HepG2 (cell line): ENCODE measurements around the gene HOXD1. TPM values are rescaled to one million over a fixed set of nuclear protein-coding genes. Genes with fewer than 3 reads are reported as not detected.

ENCODE experiments used
- ATF1 ChIP-seq: IDR thresholded peaks from 2 replicates; pipeline ENCODE4 v1.6.1; 2016; ENCODE audit warnings: mild to moderate bottlenecking, control low read depth
- ATF7 ChIP-seq, 2 experiments: fragments of 450-650 bp in 1 of 2; sonication (generic) in 1 of 2; formaldehyde crosslinking in 1 of 2; IDR thresholded peaks; 2 replicates each; pipeline versions ENCODE4 v1.4.0 to v1.6.1; 2016 to 2020; ENCODE audit warnings: antibody characterized with exemption in 1 of 2, mild to moderate bottlenecking in 1 of 2, missing genetic modification reagents in 1 of 2
- BCL3 ChIP-seq: sonication (generic); formaldehyde crosslinking; IDR thresholded peaks from 2 replicates; pipeline ENCODE4 v1.5.1; 2020; ENCODE audit warnings: mild to moderate bottlenecking, missing genetic modification reagents, moderate library complexity
- HNRNPUL1 ChIP-seq: fragments of 200-400 bp; formaldehyde crosslinking; IDR thresholded peaks from 2 replicates; pipeline ENCODE4 v1.6.1; 2017; ENCODE audit warnings: low read depth, mild to moderate bottlenecking, low read length, moderate library complexity
- MEIS2 ChIP-seq: sonication (generic); formaldehyde crosslinking; IDR thresholded peaks from 2 replicates; pipeline ENCODE4 v1.9.0; 2021; ENCODE audit warnings: mild to moderate bottlenecking, missing genetic modification reagents
- RARA ChIP-seq: IDR thresholded peaks from 2 replicates; pipeline ENCODE4 v1.6.1; 2016; ENCODE audit warnings: missing genetic modification reagents, missing compliant biosample characterization
- RBM22 ChIP-seq: fragments of 200-400 bp; formaldehyde crosslinking; optimal IDR thresholded peaks from 2 replicates; pipeline ENCODE3; 2017; ENCODE audit warnings: mild to moderate bottlenecking, low read length, moderate library complexity
- ZBTB4 ChIP-seq: sonication (generic); formaldehyde crosslinking; IDR thresholded peaks from 2 replicates; pipeline ENCODE4 v1.4.0; 2020; ENCODE audit warnings: missing genetic modification reagents, mild to moderate bottlenecking, borderline replicate concordance
- ZBTB8A ChIP-seq: sonication (generic); formaldehyde crosslinking; IDR thresholded peaks from 2 replicates; pipeline ENCODE4 v1.4.0; 2020; ENCODE audit warnings: mild to moderate bottlenecking, low read depth, missing genetic modification reagents, borderline replicate concordance
- ZNF136 ChIP-seq: sonication (generic); formaldehyde crosslinking; IDR thresholded peaks from 2 replicates; pipeline ENCODE4 v1.8.1; 2022; ENCODE audit warnings: low read depth, mild to moderate bottlenecking, moderate library complexity, missing genetic modification reagents
- ZNF761 ChIP-seq: sonication (generic); formaldehyde crosslinking; conservative IDR thresholded peaks from 2 replicates; pipeline ENCODE4 v1.4.0; 2020; ENCODE audit warnings: mild to moderate bottlenecking, missing genetic modification reagents
- polyA plus RNA-seq, 8 experiments: library from polyadenylated mRNA; depleted of rRNA in 3 of 8; stranded (reverse) in 7 of 8; unstranded in 1 of 8; fragments of >200 nt; fragmentation: Illumina TruSeq in 4 of 8; extraction: Trizol in 4 of 8; gene quantifications; 2 replicates each; pipeline versions ENCODE4 v1.2.1 to v1.2.3, GENCODE V29; 2011 to 2016; ENCODE audit warnings: low read depth in 4 of 8, missing spikeins in 1 of 8, mixed read lengths in 1 of 8; ENCODE audit not compliant: insufficient read depth in 1 of 8
- total RNA-seq, 5 experiments: library from RNA; depleted of rRNA; stranded (reverse); fragments of >200 nt; fragmentation: Illumina TruSeq; extraction: Trizol; gene quantifications; 2 replicates each; pipeline ENCODE4 v1.2.3, GENCODE V29; 2016; ENCODE audit warnings: low read depth in 1 of 5
- TF ChIP-seq, protein P1 (sequence below): sonication (generic); formaldehyde crosslinking; IDR thresholded peaks from 2 replicates; pipeline ENCODE4 v1.4.0; 2020; ENCODE audit warnings: missing genetic modification reagents
- TF ChIP-seq, protein P2 (sequence below): sonication (generic); formaldehyde crosslinking; IDR thresholded peaks from 2 replicates; pipeline ENCODE4 v1.5.0; 2020; ENCODE audit warnings: mild to moderate bottlenecking, missing genetic modification reagents
- TF ChIP-seq, protein P3 (sequence below): sonication (generic); formaldehyde crosslinking; IDR thresholded peaks from 2 replicates; pipeline ENCODE4 v1.4.0; 2020; ENCODE audit warnings: missing genetic modification reagents

Gene HOXD1
- total and polyA plus RNA-seq, 2 of the 13 experiments (the other 11 are each of a cell fraction or from before 2014, with no cell fraction given): 10.0 to 22.3 TPM

DNA sequence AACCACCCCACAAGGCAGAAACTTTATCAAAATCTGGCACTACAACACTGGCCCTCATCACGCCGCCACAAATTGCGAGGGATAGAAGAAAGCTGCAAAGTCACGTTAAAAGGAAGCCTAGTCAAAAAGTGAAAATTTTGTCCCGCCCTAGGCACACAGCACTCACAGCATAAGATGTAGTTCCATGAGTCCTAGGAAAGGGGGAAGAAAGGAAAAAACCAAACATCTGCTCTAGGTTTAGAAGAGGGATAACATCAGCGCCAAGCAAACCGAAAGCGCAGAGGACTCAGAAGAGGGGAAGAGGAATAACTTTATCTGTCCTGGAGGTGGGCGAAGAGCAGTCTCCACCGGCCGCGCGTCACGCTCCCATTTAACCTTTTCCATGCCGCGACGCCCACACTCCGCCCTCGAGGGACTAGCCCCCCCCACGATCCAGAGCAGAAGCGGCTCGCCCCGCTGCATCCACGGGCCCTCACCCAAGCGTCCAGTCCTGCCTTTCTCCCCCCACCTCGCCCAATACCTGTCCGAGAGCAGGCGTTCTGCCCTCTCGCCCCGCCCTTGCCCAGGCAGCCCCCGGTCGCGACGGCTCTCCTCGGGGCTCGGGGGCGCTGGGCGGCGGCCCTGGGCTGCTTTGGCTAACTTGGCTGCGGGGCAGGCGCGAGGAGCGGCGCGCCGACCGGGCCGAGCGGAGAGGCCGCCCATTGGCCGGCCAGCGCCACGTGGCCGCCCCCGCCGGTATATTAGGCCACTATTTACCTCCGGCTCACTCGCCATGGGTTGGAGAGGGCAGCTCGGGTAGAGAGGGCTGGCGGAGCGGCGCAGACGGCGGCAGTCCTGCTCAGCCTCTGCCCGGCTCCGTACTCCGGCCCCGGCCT, at the start of gene HOXD1 (continued):
- TF ChIP-seq, protein P1, sequence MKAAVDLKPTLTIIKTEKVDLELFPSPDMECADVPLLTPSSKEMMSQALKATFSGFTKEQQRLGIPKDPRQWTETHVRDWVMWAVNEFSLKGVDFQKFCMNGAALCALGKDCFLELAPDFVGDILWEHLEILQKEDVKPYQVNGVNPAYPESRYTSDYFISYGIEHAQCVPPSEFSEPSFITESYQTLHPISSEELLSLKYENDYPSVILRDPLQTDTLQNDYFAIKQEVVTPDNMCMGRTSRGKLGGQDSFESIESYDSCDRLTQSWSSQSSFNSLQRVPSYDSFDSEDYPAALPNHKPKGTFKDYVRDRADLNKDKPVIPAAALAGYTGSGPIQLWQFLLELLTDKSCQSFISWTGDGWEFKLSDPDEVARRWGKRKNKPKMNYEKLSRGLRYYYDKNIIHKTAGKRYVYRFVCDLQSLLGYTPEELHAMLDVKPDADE (CRISPR knock-in tag): 0 out of 2 replicates have a peak, but pooled peaks have one; percentile 41
- TF ChIP-seq ZBTB8A (CRISPR knock-in tag): no peak
- no peak; the same call in 1 of the 2 replicates for TF ChIP-seq ZBTB4
- TF ChIP-seq RARA (CRISPR knock-in tag): peak; percentile 35; the same call in 1 of the 2 replicates
- TF ChIP-seq ZNF761: 0 out of 2 replicates have a peak, but pooled peaks have one; percentile 54
- no peak for TF ChIP-seq ATF7 (IDR thresholded peaks at IDR 0.05)
- 0 out of 2 replicates have a peak, but pooled peaks have one; percentile 3 for TF ChIP-seq ATF7 (CRISPR knock-in tag; IDR thresholded peaks at IDR 0.05)
- no peak for TF ChIP-seq ATF1 (CRISPR knock-in tag)
- TF ChIP-seq, protein P2, sequence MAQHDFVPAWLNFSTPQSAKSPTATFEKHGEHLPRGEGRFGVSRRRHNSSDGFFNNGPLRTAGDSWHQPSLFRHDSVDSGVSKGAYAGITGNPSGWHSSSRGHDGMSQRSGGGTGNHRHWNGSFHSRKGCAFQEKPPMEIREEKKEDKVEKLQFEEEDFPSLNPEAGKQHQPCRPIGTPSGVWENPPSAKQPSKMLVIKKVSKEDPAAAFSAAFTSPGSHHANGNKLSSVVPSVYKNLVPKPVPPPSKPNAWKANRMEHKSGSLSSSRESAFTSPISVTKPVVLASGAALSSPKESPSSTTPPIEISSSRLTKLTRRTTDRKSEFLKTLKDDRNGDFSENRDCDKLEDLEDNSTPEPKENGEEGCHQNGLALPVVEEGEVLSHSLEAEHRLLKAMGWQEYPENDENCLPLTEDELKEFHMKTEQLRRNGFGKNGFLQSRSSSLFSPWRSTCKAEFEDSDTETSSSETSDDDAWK (CRISPR knock-in tag): no peak
- TF ChIP-seq BCL3 (CRISPR knock-in tag): peak; percentile 39
- peak; percentile 82 for TF ChIP-seq RBM22
- peak; percentile 14; the same call in 1 of the 2 replicates for TF ChIP-seq MEIS2 (CRISPR knock-in tag)
- no peak for TF ChIP-seq HNRNPUL1
- TF ChIP-seq ZNF136: 0 out of 2 replicates have a peak, but pooled peaks have one; percentile 46
- TF ChIP-seq, protein P3, sequence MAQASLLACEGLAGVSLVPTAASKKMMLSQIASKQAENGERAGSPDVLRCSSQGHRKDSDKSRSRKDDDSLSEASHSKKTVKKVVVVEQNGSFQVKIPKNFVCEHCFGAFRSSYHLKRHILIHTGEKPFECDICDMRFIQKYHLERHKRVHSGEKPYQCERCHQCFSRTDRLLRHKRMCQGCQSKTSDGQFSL: peak; percentile 97
